ENCODE results near the gene TXNDC2. TPM values are rescaled to one million over a fixed set of nuclear protein-coding genes. Genes with fewer than 3 reads are reported as not detected.

TXNDC2 gene
- total RNA-seq, 1 donor from 2014 or later, result not detected

GRCh38 chr18:9914584-9915290 lies 29.0 kb downstream of the TXNDC2 start:
- peak; percentile 48 for ATAC-seq

DNA sequence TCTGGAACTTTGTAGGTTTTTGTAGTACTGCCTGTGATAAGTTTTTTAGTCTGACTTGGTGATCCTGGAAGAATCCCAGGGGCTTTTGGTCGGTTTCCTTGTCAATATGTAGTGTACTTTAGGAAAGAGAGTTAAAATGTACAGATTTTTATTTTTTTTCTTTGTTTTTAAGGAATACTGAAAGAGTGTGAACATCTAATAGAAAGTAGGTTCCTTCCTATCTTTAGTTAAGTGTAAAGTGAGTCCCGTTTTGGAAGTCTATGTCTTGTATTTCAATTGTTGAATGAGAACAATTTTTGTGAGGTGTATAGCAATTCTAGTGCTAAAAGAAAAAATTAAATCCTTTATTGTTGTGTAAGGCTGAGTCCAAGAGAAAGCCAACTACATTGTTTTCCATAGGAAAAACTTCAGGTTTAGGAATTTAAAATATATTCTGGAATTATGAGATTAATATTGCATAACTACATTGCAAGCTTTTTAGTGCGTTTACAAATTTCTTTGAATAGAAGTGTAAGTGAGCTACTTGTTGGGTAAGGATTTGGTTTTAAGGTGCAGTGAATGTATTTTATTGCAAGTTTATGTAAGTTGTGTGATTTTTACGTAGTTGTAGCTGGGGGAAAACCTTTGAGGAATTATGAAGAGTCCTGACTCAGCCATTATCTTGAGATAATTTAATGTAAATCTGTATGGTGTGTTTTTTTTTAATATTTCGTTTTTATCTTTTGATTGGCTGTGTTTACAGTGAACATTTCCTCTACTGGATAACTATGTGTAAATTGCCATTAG lies 29.7 kb downstream of the TXNDC2 start:
- no peak for ATAC-seq

GRCh38 chr18:9916077-9916639 lies 30.4 kb downstream of the TXNDC2 start:
- no peak for ATAC-seq

GRCh38 chr18:9916808-9917207 lies 31.0 kb downstream of the TXNDC2 start:
- ATAC-seq, result no peak

- ATAC-seq, result no peak
Observed at GRCh38 chr18:9918016-9918680, 32.4 kb downstream of the TXNDC2 start.

GRCh38 chr18:9919564-9920232 lies 33.9 kb downstream of the TXNDC2 start:
- ATAC-seq, result no peak

- no peak for ATAC-seq
Observed at GRCh38 chr18:9922592-9923311, 37.0 kb downstream of the TXNDC2 start.

DNA sequence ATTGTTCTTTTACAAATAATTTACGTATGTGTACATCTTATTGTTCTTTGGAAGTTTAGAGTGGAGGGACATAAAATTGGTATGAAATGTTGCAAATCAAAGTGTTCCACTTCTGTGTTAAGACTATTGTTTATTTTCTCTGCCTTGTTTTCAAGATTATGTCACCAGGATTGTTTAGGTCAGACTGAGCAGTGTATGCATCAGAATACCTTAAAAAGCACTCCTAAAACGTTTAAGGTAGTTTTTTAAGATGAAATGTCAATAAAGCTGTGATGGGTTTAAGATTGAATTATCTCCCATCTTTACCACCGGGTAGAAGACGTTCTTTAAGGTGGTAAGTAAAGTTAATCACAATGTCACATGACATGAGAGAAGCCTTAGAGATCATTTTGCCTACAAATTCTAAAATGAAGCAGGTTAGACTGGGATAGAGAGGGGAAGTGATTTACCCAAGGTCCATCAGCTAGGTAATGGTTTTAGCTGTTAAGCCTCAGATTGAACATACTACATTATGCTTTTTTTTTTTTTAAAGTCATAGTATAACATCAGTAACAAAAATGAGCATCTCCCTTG lies 38.7 kb downstream of the TXNDC2 start:
- ATAC-seq, result no peak

DNA sequence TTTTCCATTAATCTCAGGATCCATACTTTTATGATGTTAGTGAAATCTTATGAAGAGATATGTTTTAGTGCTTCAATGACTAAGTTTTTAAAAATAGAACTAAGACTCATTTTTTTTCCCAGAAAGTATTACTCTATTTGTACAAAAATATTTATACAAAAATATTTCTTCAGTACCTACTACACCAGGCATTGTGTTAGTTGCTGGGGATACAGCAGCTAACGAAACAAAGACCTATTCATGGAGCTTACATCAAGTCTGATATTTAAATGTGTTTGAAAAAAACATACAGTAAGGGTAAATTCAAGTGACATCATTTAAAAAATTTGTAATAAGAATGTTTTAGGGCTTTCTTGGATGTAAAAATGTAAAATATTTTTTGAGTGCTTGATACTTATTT lies 39.6 kb downstream of the TXNDC2 start:
- no peak for ATAC-seq

DNA sequence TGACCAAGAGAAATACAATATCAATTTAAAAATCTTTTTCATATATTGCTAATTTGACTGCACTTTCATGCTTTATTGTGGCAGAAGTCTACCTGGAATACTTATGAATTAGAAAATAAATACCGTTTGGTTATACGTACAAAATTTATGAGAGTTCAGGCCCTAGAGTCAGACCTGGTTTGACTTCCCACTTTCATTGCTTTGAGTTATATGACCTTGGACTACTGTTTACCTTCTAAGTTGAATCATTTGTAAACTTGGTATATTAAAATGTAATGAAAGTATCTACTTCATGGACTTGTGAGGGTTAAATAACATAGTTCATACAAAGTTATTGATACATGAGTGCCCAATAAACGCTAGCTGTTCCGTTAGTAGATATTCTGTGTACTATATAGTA lies 40.0 kb downstream of the TXNDC2 start:
- ATAC-seq, result no peak

DNA sequence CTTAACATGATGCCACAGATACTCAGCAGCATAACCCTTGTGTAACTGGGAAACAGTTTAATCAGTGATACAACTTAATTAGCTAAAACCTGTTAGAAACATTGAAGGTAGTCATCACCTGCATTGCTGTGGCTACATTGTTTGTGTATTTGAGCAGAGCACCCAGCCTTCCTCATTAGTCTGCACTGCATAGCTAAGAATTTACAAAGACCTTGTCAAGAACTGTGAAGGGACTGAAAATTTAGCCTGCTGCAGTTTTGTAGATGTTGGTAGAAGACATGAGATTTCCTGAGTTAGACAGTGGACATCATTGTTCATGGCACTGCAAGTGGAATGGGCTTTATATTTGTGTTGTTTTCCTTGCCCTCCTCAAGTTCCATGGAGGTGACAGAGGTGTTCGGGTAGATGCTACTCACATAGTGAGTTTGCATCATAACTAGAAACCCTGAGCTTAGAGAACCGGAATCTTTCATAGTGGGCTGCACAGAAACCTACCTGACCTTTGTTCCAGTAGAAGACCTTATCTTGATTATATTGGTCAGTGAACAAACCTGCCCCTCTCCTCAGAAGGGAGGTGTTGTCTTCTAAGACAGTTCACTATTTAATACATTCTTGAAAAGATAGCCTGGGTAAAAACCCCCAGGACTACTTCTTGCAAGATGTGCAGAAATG lies 40.6 kb downstream of the TXNDC2 start:
- peak; percentile 23 for ATAC-seq

DNA sequence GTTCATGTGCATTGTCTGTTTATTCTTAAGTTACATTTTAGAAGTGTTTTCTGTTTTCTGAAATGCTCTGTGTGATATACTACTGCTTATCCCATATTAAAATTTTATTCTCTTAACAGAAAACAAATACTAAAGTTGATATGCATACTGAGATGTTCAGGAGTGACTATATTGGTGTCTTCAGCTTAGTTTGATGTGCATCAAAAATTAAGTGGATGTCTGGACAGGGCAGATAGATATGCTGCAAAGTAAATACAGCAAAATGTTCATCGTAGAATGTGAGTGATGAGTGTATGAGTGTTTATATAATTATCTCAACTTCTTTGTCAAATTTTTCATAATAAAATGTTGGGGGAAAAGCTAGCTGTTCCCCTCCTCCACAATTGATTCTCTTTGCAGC lies 41.2 kb downstream of the TXNDC2 start:
- ATAC-seq, result no peak

DNA sequence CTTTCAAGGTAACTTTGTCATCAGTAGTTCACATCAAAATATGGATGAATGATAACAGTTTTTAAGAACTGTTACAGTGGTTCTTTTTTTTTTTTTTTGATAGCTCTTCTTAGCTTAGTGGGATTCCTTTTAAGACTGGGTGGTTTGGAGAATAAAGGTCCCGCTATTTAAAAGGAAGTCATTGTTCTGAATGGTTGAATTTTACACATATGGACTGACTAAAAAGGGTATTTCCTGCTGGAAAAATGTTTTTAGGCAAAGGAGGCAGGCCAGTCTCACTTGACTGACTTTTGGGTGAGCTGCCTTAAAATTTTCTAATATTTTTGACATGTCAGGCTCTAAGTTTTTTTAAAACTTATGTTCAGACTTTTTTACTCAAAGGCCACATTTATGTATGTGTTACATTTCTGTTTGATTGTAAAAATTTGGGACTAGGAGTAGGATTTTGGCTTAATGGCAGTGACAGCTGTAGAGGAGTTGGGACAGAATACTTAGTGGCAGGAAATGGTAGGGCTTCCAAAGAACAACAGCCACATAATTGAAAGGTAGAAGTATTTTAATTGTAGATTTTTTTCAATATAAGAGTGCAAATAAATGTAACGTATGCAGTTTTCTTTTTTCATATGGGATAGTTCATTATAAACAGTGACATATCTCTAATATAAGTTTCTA lies 41.8 kb downstream of the TXNDC2 start:
- no peak for ATAC-seq

GRCh38 chr18:9928646-9929259 lies 43.0 kb downstream of the TXNDC2 start:
- peak; percentile 68 for ATAC-seq

DNA sequence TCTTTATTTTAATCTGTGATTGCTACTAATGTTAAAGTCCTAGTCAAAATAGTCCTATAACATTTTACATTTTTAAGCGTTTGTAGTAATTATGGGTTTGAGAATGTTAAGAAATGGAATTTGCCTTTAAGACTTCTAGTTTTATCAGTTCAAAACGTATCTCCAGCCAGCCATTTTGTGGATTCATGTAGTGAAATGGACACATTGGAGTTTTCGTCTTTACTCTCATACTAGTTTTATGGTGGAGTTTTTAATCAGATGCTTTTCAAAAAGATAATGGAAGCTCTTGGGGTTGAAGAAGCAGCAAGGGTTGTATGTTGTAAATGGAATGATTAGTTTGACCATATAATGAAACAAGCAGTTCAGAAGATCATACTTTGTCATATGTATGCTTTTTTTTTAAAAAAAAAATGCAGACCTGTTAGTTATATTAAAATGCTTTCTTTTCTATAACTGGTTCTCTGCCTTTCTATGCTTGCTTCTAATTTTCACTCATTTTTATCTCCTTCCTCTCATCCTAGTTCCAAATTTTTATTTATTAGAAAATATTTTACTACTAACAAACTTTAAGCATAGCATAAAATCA lies 44.6 kb downstream of the TXNDC2 start:
- no peak for ATAC-seq

- ATAC-seq, result no peak
Observed at GRCh38 chr18:9931146-9931545, 45.4 kb downstream of the TXNDC2 start.

DNA sequence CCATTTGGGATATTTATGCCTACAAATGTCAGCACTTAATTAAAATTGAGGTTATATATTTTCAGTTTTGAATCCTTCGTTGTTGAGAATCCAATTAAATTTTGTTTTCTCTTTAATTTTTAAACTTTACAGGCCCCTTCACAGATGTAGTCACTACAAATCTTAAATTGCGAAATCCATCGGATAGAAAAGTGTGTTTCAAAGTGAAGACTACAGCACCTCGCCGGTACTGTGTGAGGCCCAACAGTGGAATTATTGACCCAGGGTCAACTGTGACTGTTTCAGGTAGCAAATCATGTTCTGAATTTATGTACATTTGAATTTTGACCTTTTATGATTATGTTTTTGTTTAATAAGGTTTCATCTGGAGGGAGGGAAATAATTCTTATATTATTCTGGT lies 45.9 kb downstream of the TXNDC2 start:
- ATAC-seq, result no peak

GRCh38 chr18:9933865-9934264 lies 48.1 kb downstream of the TXNDC2 start:
- ATAC-seq, result peak; percentile 34

- no peak for ATAC-seq
Observed at GRCh38 chr18:9934274-9934673, 48.5 kb downstream of the TXNDC2 start.
